OCI-LY1 (cell line): ENCODE data around the gene USP46.

Experiments
- EZH2 ChIP-seq: fragments of 200-600 bp; sonication (generic), shearing (Covaris generic); IDR thresholded peaks from 2 replicates; pipeline ENCODE4 v1.8.0; 2017; ENCODE audit warnings: borderline replicate concordance, mixed run types, mild to moderate bottlenecking, antibody characterized with exemption, low read length, moderate library complexity, mixed read lengths
- TF ChIP-seq, protein P1 (sequence below): fragments of 200-600 bp; sonication (generic), shearing (Covaris generic); IDR thresholded peaks from 2 replicates; pipeline ENCODE4 v1.5.1; 2017; ENCODE audit warnings: mild to moderate bottlenecking, antibody characterized with exemption, low read length, moderate library complexity, mixed read lengths

DNA sequence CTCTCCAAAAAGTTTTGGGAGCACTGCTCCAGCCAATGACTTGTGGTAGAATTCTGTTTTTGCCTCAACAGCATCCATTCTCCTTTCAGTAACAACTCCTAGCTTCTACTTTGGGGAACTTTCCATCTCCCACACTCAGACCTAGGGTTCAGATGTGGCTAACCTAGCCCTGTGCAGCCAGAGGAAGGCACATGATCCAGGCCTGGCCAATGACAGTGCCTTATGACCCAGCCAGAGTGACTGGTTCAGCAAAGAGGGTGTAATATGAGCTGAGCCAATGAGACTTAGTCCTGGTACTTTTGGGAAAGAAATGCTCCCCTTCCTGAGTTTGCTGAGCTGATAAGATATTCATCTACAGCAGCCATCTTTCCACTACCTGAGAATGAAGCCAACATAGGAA lies 5.4 kb upstream of the USP46 start:
- TF ChIP-seq, protein P1, sequence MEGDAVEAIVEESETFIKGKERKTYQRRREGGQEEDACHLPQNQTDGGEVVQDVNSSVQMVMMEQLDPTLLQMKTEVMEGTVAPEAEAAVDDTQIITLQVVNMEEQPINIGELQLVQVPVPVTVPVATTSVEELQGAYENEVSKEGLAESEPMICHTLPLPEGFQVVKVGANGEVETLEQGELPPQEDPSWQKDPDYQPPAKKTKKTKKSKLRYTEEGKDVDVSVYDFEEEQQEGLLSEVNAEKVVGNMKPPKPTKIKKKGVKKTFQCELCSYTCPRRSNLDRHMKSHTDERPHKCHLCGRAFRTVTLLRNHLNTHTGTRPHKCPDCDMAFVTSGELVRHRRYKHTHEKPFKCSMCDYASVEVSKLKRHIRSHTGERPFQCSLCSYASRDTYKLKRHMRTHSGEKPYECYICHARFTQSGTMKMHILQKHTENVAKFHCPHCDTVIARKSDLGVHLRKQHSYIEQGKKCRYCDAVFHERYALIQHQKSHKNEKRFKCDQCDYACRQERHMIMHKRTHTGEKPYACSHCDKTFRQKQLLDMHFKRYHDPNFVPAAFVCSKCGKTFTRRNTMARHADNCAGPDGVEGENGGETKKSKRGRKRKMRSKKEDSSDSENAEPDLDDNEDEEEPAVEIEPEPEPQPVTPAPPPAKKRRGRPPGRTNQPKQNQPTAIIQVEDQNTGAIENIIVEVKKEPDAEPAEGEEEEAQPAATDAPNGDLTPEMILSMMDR, result no peak
- TF ChIP-seq EZH2, result no peak
